GM12864 (cell line): ENCODE results near the gene MYL12A.

Experiments used
- DNase-seq: peaks from one replicate; pipeline ENCODE4 v3.0.0-alpha.2; 2011; ENCODE audit warnings: low read depth
- H3K4me3 ChIP-seq: 2 replicates; pipeline ENCODE4 v1.5.1; 2011; ENCODE audit warnings: mild to moderate bottlenecking, low read depth, low read length, control low read depth
- TF ChIP-seq, protein P1 (sequence below): IDR thresholded peaks from 2 replicates; pipeline ENCODE4 v1.5.1; 2011; ENCODE audit warnings: low read depth, mild to moderate bottlenecking, moderate library complexity, low read length, control low read depth, inconsistent platforms; ENCODE audit errors: missing control alignments

The MYL12A gene

DNA sequence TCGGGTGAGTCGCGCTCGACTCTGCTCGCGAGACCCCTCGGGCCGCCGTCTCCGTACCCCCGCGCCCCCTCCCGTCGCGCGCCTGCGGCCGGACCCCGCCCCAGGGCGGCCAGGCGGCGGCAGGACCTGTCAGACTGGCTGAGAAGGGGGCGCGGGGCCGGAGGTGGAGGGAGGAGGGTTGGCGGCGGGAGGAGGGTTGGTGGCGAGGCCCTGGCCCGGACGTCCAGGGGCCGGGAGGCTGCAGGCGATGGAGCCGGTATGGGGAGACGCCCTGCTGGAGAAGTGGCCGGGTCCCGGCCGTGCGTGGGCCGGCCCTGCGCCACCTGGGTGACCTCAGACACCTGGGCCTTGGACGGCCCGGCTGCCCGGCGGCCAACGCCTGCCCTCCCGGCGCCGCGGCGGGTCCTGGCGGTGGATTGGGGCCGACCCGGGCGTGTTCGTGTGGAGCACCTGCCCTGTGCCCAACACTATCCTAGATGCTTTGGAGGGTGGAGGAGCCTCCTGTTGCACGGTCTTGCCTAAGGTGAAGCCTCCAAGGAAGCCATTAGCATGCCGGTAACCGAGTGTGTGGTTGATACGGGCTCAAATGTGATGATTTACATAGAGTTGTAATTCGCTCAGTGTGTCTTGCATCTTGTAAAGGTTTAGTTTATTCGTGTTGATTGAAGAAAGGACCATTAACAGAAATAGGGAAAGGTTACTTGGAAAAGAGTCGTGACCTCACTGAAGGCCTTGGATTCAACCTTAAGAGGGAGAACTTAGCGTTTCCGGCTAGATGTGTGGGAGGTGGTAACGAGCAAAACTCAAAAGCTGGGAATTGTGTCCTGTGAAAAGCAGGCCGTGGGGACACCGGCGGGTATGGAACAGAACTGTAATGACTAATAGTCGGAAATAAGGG is 14.9 kb downstream of the MYL12A start:
- TF ChIP-seq, protein P1, sequence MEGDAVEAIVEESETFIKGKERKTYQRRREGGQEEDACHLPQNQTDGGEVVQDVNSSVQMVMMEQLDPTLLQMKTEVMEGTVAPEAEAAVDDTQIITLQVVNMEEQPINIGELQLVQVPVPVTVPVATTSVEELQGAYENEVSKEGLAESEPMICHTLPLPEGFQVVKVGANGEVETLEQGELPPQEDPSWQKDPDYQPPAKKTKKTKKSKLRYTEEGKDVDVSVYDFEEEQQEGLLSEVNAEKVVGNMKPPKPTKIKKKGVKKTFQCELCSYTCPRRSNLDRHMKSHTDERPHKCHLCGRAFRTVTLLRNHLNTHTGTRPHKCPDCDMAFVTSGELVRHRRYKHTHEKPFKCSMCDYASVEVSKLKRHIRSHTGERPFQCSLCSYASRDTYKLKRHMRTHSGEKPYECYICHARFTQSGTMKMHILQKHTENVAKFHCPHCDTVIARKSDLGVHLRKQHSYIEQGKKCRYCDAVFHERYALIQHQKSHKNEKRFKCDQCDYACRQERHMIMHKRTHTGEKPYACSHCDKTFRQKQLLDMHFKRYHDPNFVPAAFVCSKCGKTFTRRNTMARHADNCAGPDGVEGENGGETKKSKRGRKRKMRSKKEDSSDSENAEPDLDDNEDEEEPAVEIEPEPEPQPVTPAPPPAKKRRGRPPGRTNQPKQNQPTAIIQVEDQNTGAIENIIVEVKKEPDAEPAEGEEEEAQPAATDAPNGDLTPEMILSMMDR = peak; percentile 2
- DNase-seq = no peak
- H3K4me3 ChIP-seq = peak overlapping the region; percentile 95

DNA sequence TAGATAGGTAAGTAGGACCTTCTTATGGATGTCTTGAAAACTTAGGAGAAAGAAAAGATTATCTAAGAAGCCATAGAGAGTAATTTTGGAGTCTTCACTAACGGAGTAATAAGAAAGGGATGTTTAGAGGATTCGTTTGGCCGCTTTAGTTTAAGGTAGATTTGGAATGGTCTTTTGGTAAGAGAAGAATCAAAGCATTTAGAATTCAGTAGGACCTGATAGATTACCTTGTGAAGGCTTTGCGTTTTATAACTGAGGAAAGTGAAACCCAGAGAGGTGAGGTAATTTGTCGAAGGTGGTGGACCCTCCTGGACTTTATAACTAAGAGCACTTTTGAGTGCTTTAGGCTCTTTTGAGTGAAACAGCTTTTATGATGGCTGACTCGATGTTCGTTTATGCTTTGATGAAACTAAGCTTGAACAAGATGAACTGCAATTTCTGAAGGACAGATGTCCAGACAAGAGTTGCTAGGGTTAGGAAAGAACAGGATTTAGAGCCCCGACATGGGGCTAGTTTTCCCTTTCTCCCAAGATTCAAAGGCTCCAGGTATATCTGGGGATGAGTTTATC is 15.6 kb downstream of the MYL12A start:
- H3K4me3 ChIP-seq = peak overlapping the region; percentile 95
- TF ChIP-seq, protein P1 = no peak
- no peak for DNase-seq

DNA sequence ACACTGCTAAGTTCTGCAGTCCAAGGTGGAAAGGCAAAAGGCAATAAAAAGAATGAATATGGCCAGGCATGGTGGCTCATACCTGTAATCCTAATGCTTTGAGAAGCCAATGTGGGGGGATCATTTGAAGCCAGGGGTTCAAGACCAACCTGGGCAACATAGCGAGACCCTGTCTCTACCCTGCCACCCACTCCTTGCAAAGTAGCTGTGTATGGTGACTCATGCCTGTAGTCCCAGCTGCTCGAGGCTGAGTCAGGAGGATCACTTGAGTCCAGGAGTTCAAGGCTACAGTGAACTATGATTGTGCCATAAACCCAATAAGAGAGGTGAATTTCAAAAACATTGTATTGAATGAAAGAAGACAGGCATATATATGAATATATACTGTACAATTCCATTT is 16.8 kb downstream of the MYL12A start:
- no peak overlapping the region for H3K4me3 ChIP-seq
- TF ChIP-seq, protein P1 = no peak
- DNase-seq = no peak

DNA sequence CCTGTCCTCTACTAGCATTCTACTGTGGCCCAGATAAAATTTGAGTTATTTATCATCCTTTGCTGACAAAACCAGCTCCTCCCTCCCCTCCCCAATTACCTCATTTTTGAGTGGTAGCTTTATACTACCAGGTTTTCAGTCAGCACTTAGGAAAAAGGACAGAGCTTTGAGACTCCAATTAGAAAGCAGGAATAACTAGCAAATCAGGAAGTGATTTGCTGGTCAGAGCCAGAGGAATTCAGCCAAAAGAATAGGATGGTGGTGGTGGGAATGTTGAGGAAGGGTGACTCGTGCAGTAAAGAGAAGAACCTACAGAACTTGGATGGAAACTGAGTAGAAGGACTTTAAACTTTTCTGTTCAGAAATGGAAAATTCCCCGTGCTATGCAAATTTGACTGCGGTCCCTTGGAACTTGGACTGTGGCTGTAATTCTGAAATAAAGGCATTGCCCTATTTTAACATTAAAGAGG is 18.0 kb downstream of the MYL12A start:
- no peak for DNase-seq
- H3K4me3 ChIP-seq = no peak overlapping the region
- TF ChIP-seq, protein P1 = no peak

DNA sequence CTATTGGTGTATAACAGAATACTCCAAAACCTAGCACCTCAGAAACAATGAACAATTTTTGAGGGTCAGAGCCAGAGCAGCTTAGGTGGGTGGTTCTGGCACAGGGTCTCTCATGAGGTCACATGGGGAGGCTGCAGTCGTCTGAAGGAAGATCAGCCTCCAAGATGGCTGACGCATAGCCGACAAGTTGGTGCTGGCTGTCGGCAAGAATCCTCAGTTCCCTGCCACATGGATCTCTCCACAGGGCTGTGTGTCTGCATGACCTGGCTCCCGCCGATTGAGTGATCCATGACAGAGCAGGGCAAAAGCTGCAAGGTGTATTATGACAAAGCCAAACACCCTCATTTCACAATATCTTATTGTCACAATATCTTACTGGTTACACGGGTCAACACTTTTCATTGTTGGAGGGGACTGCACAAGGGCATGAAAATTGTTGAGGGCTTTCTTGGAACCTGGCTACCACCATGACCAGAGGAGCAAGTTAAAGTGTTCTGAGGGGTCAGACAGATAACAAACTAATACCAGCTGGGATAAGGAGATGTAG is 18.5 kb downstream of the MYL12A start:
- H3K4me3 ChIP-seq = no peak overlapping the region
- TF ChIP-seq, protein P1 = no peak
- no peak for DNase-seq

DNA sequence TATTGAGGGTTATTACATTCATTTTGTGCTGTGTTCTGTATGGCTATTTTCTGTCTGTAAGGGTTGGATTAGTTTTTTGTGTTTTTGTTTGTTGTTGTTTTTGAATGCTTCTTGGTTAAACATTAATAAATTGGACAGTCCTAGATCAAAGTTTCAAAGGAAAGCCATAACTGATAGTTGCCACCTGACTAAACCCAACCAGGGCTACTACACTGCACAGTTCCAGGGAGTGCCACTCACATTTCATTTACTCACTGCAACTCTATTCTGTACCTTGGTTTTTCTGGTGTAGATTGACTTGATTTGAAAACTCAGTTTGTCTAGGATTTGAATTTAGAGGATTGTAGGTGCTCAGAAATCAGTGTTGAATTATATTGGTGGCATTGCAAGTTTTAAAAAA is 20.7 kb downstream of the MYL12A start:
- DNase-seq = no peak
- TF ChIP-seq, protein P1 = no peak
- H3K4me3 ChIP-seq = no peak overlapping the region
